Psoas muscle (tissue), 8 donors: ENCODE data around the gene TEX55. TPM values are rescaled to one million over a fixed set of nuclear protein-coding genes. Genes with fewer than 3 reads are reported as not detected.

Experiments
- ATAC-seq, 4 donors: fragments of 200-7000 bp; cut with Tn5 transposase; one replicate each; pipeline ENCODE4 v1.9.1; 2020; ENCODE audit warnings: moderate library complexity in 3 of 4, mild to moderate bottlenecking in 2 of 4
- DNase-seq, 2 donors: peaks; one replicate each; pipeline ENCODE4 v3.0.0-alpha.2; 2020
- H3K27ac ChIP-seq: fragments of 200-600 bp; one replicate; pipeline ENCODE4 v1.8.0; 2022
- H3K27me3 ChIP-seq, 3 donors: fragments of 200-600 bp in 1 of 3; one replicate each; pipeline versions ENCODE4 v1.6.1 to v1.8.0; 2013 to 2022; ENCODE audit warnings: low read length in 2 of 3, mild to moderate bottlenecking in 2 of 3, moderate library complexity in 1 of 3; ENCODE audit not compliant: insufficient read depth in 3 of 3
- H3K36me3 ChIP-seq, 2 donors: fragments of 200-600 bp in 1 of 2; one replicate each; pipeline versions ENCODE4 v1.6.1 to v1.8.0; 2013 to 2022; ENCODE audit warnings: low read depth in 1 of 2, mild to moderate bottlenecking in 1 of 2, moderate library complexity in 1 of 2; ENCODE audit not compliant: insufficient read depth in 1 of 2
- H3K4me1 ChIP-seq: fragments of 200-600 bp; one replicate; pipeline ENCODE4 v1.8.0; 2022
- H3K4me3 ChIP-seq: fragments of 200-600 bp; one replicate; pipeline ENCODE4 v1.8.0; 2022; ENCODE audit warnings: mild to moderate bottlenecking
- H3K9me3 ChIP-seq: fragments of 200-600 bp; one replicate; pipeline ENCODE4 v1.8.0; 2022
- WGBS, 3 donors: extraction: QIAGEN DNeasy Blood & Tissue Kit; methylation state at CpG; one replicate each; pipeline versions ENCODE4 v1.1.6 to v1.1.7; 2013; 5-methylcytosine and 5-hydroxymethylcytosine counted together
- intact Hi-C, 2 donors: fragments of 100-400 bp; cut with DNase I; formaldehyde crosslinking; loops; one replicate each; pipeline versions ENCODE4 v1.11.0 to v1.14.2; 2022
- polyA plus RNA-seq, 3 donors: library from polyadenylated mRNA; stranded (reverse); fragments of 200-250 nt; gene quantifications; one replicate each; pipeline ENCODE4 v1.2.3, GENCODE V29; 2013
- total RNA-seq, 4 donors: library from RNA; stranded (reverse); fragmentation: NEBNext Ultra II Directional in 2 of 4; extraction: Animal tissue kit (Norgen Biotek cat#: 25700) in 2 of 4; gene quantifications; one replicate each; pipeline versions ENCODE4 v1.2.1 to v1.2.4, GENCODE V29; 2021 to 2023
- TF ChIP-seq, protein P1 (sequence below): fragments of 200-600 bp; IDR thresholded peaks from one replicate; pipeline ENCODE4 v1.8.0; 2022; ENCODE audit warnings: antibody characterized with exemption
- donor health status: healthy with polysubstance abuse.
- donor health status: DM: no; HTN: no; CAD: no; lungs with moderate emphysema.
- donor health status: Bipolar disorder and iron deficiency.
- donor health status: healthy.
- donor health status: DM: yes; HTN: yes; CAD: no.
- donor health status: DM: no; HTN: no; CAD: no.
- donor health status: DM: no; HTN: no; CAD: no.
- donor health status: DM: yes; HTN: yes; CAD: no.

TEX55 gene
- total and polyA plus RNA-seq, 7 donors: 0.05 TPM; not detected in 6

DNA sequence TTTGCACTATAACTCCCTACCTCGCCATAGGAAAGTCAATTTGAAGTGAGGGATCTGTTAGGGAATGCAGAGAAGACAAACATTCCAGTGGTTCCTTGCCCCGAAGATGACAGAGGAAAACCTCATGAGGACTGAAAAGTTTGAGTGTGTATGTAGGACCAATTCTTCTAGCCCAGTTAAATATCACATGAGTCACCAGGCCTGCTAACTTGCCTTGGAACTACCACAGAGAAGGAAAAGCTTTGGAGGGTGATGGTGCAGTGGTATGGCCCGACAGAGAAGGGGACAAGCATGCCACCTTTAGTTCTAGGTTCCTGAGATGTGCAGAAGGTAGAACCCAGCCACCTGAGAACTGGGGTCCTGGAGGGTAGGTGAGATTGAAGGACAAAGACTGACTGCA lies 24.9 kb downstream of the TEX55 start:
- WGBS, 3 donors: 74 to 80% (median 79%) methylated on average over 3 of the region's 3 CpGs
- intact Hi-C loops: no loop called here
- peaks cover 0 to 3% (median 0%) of the 10 kb centered on the region in 3 donors for H3K27me3 ChIP-seq
- no peak overlapping the region for H3K27ac ChIP-seq
- no peak for ATAC-seq
- TF ChIP-seq, protein P1, sequence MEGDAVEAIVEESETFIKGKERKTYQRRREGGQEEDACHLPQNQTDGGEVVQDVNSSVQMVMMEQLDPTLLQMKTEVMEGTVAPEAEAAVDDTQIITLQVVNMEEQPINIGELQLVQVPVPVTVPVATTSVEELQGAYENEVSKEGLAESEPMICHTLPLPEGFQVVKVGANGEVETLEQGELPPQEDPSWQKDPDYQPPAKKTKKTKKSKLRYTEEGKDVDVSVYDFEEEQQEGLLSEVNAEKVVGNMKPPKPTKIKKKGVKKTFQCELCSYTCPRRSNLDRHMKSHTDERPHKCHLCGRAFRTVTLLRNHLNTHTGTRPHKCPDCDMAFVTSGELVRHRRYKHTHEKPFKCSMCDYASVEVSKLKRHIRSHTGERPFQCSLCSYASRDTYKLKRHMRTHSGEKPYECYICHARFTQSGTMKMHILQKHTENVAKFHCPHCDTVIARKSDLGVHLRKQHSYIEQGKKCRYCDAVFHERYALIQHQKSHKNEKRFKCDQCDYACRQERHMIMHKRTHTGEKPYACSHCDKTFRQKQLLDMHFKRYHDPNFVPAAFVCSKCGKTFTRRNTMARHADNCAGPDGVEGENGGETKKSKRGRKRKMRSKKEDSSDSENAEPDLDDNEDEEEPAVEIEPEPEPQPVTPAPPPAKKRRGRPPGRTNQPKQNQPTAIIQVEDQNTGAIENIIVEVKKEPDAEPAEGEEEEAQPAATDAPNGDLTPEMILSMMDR: no peak
- no peaks in the 10 kb centered on the region for H3K36me3 ChIP-seq
- no peak for DNase-seq
- H3K4me1 ChIP-seq: no peaks in the 10 kb centered on the region
- no peaks in the 10 kb centered on the region for H3K9me3 ChIP-seq
- H3K4me3 ChIP-seq: no peak overlapping the region

DNA sequence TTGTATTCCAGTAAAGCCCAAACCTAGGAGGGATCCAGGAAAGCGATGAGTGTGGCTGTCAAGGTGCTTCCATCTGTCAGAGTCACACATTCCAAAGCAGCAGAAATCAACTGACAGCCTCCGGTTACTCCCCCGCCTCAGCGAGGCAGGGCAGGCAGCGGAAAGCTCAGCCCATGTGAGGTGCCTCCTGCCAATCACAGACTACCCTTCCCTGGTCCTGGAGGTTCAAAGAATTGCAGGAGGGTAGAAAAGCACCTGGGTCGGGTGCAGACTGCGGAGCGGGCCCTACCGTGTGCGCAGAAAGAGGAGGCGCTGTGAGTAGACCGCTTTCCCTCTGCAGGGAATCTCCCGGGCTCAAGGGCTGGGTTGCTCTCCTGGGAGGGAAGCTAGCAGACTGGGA lies 27.4 kb downstream of the TEX55 start, which contains the start of gene UPK1B:
Gene UPK1B, plus strand, starts transcription at position 274 of the 400 bp plus-strand sequence. CDS start 13,144 bp downstream, outside the sequence.
- no peaks in the 10 kb centered on the region for H3K9me3 ChIP-seq
- ATAC-seq: no peak
- peaks cover 0 to 4% (median 3%) of the 10 kb centered on the region in 3 donors for H3K27me3 ChIP-seq
- TF ChIP-seq, protein P1: no peak
- no peak for DNase-seq
- 14 to 20% (median 18%) methylated on average over 13 of the region's 13 CpGs for WGBS, 3 donors
- H3K36me3 ChIP-seq: no peaks in the 10 kb centered on the region
- no peaks in the 10 kb centered on the region for H3K4me1 ChIP-seq
- intact Hi-C loops: no loop called here
- no peak within 1 kb of the TSS for H3K27ac ChIP-seq
- H3K4me3 ChIP-seq: no peak within 1 kb of the TSS

DNA sequence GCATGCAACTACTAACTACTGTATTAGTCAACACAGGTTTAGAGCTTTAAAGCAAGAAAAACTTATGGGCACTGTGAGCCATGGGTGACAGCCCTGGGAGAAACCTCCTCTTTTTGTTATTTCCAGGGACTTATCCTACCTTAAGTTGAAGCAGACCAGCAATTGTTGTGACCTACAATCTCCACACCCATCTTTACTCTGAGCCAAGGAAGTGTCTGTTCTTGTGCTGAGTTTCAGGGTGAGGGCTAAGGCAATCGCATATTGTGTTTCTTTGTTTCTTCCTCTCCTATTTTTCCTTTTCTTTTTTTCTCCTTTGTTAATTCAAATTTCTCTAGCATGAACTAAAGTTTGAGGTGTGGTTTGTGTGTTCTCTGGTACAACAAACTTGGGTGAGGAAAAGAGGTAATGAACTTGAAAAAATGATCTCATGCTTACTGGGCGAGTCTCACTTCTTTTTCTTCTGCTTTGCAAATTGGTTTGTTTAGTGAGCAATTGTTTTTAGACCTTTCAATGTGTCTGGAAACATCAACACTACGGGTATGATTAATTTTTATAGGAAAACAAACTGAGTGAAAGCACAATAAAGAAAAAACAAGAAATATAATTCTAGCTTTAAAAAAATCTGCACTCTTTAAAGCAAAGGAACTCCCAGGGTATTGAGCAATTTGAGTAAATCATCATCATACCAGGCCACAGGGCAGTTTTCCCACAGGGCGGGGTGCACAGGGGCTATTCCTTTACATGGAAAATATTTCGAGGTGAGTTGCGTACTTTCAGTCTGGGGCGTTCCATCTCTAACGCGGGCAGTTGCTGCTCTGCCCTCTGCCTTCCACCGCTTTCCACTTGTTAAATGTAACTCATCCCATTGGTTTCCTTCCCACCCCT lies 30.1 kb downstream of the TEX55 start:
- Histone ChIP-seq H3K36me3 (no peaks in the 10 kb centered on the region), H3K4me1 (no peaks in the 10 kb centered on the region), H3K27ac (no peak overlapping the region), H3K27me3 (peaks cover 0 to 4% (median 3%) of the 10 kb centered on the region in 3 donors), H3K4me3 (no peak overlapping the region), H3K9me3 (no peaks in the 10 kb centered on the region)
- 82 to 85% (median 83%) methylated on average over 10 of the region's 10 CpGs for WGBS, 3 donors
- no peak for ATAC-seq
- intact Hi-C loops: no loop called here
- peak in 1 of 2 donors; percentile 20 for DNase-seq
- TF ChIP-seq, protein P1: no peak

DNA sequence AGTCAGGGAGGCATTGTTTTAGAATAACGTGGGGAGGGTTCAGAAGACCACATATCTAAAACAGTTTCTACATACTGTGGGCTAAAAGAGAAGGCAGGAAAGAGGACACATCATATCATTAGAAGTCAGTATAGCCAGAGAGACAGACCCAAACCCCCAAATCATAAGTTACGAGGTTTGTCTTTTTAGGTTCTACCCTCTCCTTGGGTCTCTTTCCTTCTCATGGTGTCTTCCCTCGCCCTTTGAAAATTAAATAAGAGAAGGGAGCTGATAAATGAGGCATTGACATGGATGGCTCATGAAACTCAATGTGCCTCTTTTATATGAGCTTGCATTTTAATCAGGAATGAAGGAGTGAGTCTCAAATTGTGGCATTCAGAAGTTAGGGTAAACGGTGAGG lies 30.8 kb downstream of the TEX55 start:
- ATAC-seq (no peak), DNase-seq (no peak)
- no peak overlapping the region for H3K4me3 ChIP-seq
- no peaks in the 10 kb centered on the region for H3K36me3 ChIP-seq
- 64 to 75% (median 73%) methylated on average over 4 of the region's 4 CpGs for WGBS, 3 donors
- intact Hi-C loops: no loop called here
- no peaks in the 10 kb centered on the region for H3K9me3 ChIP-seq
- H3K27me3 ChIP-seq: peaks cover 0 to 4% (median 3%) of the 10 kb centered on the region in 3 donors
- TF ChIP-seq, protein P1: no peak
- no peaks in the 10 kb centered on the region for H3K4me1 ChIP-seq
- H3K27ac ChIP-seq: no peak overlapping the region
